WERI-Rb-1 (cell line): Measurements from ENCODE around the gene FIZ1.
A peak's percentile ranks its signal among the peaks of the same experiment; 100 is the strongest.

Source experiments
- DNase-seq: peaks from one replicate; pipeline ENCODE4 v3.0.0-alpha.2; 2020
- H3K27ac ChIP-seq: fragments of 250-450 bp; sonication (Bioruptor Pico); 2 replicates; pipeline ENCODE4 v1.5.1; 2020; ENCODE audit warnings: mild to moderate bottlenecking, moderate library complexity
- H3K27me3 ChIP-seq: fragments of 250-450 bp; sonication (Bioruptor Pico); 2 replicates; pipeline ENCODE4 v1.5.1; 2021; ENCODE audit warnings: mild to moderate bottlenecking, low read depth, moderate library complexity; ENCODE audit not compliant: insufficient read depth, severe bottlenecking
- H3K36me3 ChIP-seq: fragments of 250-450 bp; sonication (Bioruptor Pico); 2 replicates; pipeline ENCODE4 v1.5.1; 2020; ENCODE audit warnings: mild to moderate bottlenecking, moderate library complexity
- H3K4me3 ChIP-seq: 2 replicates; pipeline ENCODE4 v1.5.1; 2011; ENCODE audit warnings: low read depth, mild to moderate bottlenecking, control low read depth, low read length
- H3K9me3 ChIP-seq: fragments of 250-450 bp; sonication (Bioruptor Pico); 2 replicates; pipeline ENCODE4 v1.5.1; 2021; ENCODE audit warnings: mild to moderate bottlenecking, moderate library complexity; ENCODE audit not compliant: severe bottlenecking
- CTCF ChIP-seq: IDR thresholded peaks from 2 replicates; pipeline ENCODE4 v1.5.1; 2011; ENCODE audit warnings: low read depth, mild to moderate bottlenecking, control low read depth, inconsistent platforms, low read length

Gene FIZ1

GRCh38 chr19:55599468-55599841 is at the start of gene FIZ1:
FIZ1 (minus strand) TSS chr19:55599517; CDS start chr19:55597865, 1,652 bp downstream.
- no peaks in the 10 kb centered on the region for H3K27me3 ChIP-seq
- H3K36me3 ChIP-seq: peaks cover 34% of the 10 kb centered on the region
- H3K9me3 ChIP-seq: no peaks in the 10 kb centered on the region
- no peak for TF ChIP-seq CTCF
- peak within 1 kb of the TSS; percentile 91 for H3K4me3 ChIP-seq
- DNase-seq: peak; percentile 98
- H3K27ac ChIP-seq: peak within 1 kb of the TSS; percentile 100

GRCh38 chr19:55648585-55649267 is 49.4 kb upstream of the FIZ1 start:
- no peak for DNase-seq
- TF ChIP-seq CTCF: no peak

GRCh38 chr19:55647732-55648584 is 48.6 kb upstream of the FIZ1 start, which contains the start of gene CCDC106:
CCDC106 (plus strand) TSS chr19:55648212; CDS start chr19:55649047, 835 bp downstream.
- TF ChIP-seq CTCF: no peak
- no peaks in the 10 kb centered on the region for H3K27me3 ChIP-seq
- no peaks in the 10 kb centered on the region for H3K9me3 ChIP-seq
- H3K36me3 ChIP-seq: peaks cover 30% of the 10 kb centered on the region
- peak within 1 kb of the TSS; percentile 94 for H3K27ac ChIP-seq
- peak within 1 kb of the TSS; percentile 84 for H3K4me3 ChIP-seq
- DNase-seq: peak; percentile 83

More at GRCh38 chr19:55648585-55649267, 49.4 kb upstream of the FIZ1 start:
- no peaks in the 10 kb centered on the region for H3K27me3 ChIP-seq
- H3K27ac ChIP-seq: peak overlapping the region; percentile 94
- peaks cover 30% of the 10 kb centered on the region for H3K36me3 ChIP-seq
- no peaks in the 10 kb centered on the region for H3K9me3 ChIP-seq
- H3K4me3 ChIP-seq: peak overlapping the region; percentile 84

GRCh38 chr19:55646889-55647731 is 47.8 kb upstream of the FIZ1 start:
- H3K27me3 ChIP-seq: no peaks in the 10 kb centered on the region
- no peaks in the 10 kb centered on the region for H3K9me3 ChIP-seq
- peak overlapping the region; percentile 84 for H3K4me3 ChIP-seq
- peak overlapping the region; percentile 94 for H3K27ac ChIP-seq
- no peak for TF ChIP-seq CTCF
- peaks cover 24% of the 10 kb centered on the region for H3K36me3 ChIP-seq
- no peak for DNase-seq

- Histone ChIP-seq H3K27ac (no peak overlapping the region), H3K27me3 (no peaks in the 10 kb centered on the region), H3K9me3 (no peaks in the 10 kb centered on the region), H3K36me3 (peaks cover 21% of the 10 kb centered on the region), H3K4me3 (no peak overlapping the region)
- TF ChIP-seq CTCF: no peak
- no peak for DNase-seq
Measured at GRCh38 chr19:55645512-55645881, 46.2 kb upstream of the FIZ1 start.
